Spleen (tissue), 11 donors: ENCODE measurements around the gene REL. TPM values are rescaled to one million over a fixed set of nuclear protein-coding genes. Genes with fewer than 3 reads are reported as not detected.

Source experiments
- DNase-seq: peaks from one replicate; pipeline ENCODE4 v3.0.0-alpha.2; 2020
- H3K27ac ChIP-seq, 8 donors: fragments of 200-600 bp; sonication (generic) in 7 of 8; 1 replicate in 4 of 8; 2 replicates in 4 of 8; pipeline versions ENCODE4 v1.5.0 to v1.8.0; 2016 to 2021; ENCODE audit warnings: inconsistent platforms in 4 of 8, mild to moderate bottlenecking in 4 of 8, moderate library complexity in 1 of 8
- H3K27me3 ChIP-seq, 7 donors: fragments of 200-600 bp; sonication (generic) in 6 of 7; replicated peaks in 1 of 7; 1 replicate in 4 of 7; 2 replicates in 3 of 7; pipeline versions ENCODE4 v1.5.0 to v1.8.0; 2016 to 2021; ENCODE audit warnings: inconsistent platforms in 3 of 7, mild to moderate bottlenecking in 1 of 7
- H3K36me3 ChIP-seq, 6 donors: fragments of 200-600 bp; sonication (generic) in 5 of 6; 1 replicate in 4 of 6; 2 replicates in 2 of 6; pipeline versions ENCODE4 v1.5.0 to v1.8.0; 2016 to 2021; ENCODE audit warnings: inconsistent platforms in 2 of 6
- H3K4me1 ChIP-seq, 6 donors: fragments of 200-600 bp; sonication (generic) in 5 of 6; 1 replicate in 3 of 6; 2 replicates in 3 of 6; pipeline versions ENCODE4 v1.5.0 to v1.8.0; 2016 to 2021; ENCODE audit warnings: inconsistent platforms in 3 of 6
- H3K4me3 ChIP-seq, 8 donors: fragments of 200-600 bp; sonication (generic) in 7 of 8; 1 replicate in 4 of 8; 2 replicates in 4 of 8; pipeline versions ENCODE4 v1.5.0 to v1.8.0; 2016 to 2021; ENCODE audit warnings: inconsistent platforms in 4 of 8, mild to moderate bottlenecking in 4 of 8, moderate library complexity in 2 of 8
- H3K9me3 ChIP-seq, 8 donors: fragments of 200-600 bp; sonication (generic) in 7 of 8; 1 replicate in 4 of 8; 2 replicates in 4 of 8; pipeline versions ENCODE4 v1.5.0 to v1.8.0; 2016 to 2021; ENCODE audit warnings: inconsistent platforms in 4 of 8
- CTCF ChIP-seq, 11 experiments: fragments of 200-600 bp in 7 of 11; fragments of 450-650 bp in 4 of 11; sonication (generic) in 4 of 11; IDR thresholded peaks in 8 of 11; conservative IDR thresholded peaks in 3 of 11; 1 replicate in 7 of 11; 2 replicates in 4 of 11; pipeline versions ENCODE4 v1.4.0 to v1.8.0; 2016 to 2021; ENCODE audit warnings: antibody characterized with exemption in 11 of 11, inconsistent platforms in 4 of 11, mild to moderate bottlenecking in 1 of 11
- POLR2A ChIP-seq, 3 donors: fragments of 450-650 bp; IDR thresholded peaks; one replicate each; pipeline ENCODE4 v1.5.1; 2017; ENCODE audit warnings: antibody characterized with exemption in 3 of 3, mild to moderate bottlenecking in 1 of 3
- POLR2AphosphoS5 ChIP-seq, 3 donors: sonication (generic); formaldehyde crosslinking; IDR thresholded peaks; one replicate each; pipeline ENCODE4 v1.5.1; 2017; ENCODE audit warnings: antibody characterized with exemption in 3 of 3
- WGBS, 5 donors: extraction: QIAGEN DNeasy Blood & Tissue Kit in 3 of 5; methylation state at CpG; one replicate each; pipeline versions ENCODE4 v1.1.5 to v1.1.7; 2013 to 2018; 5-methylcytosine and 5-hydroxymethylcytosine counted together
- intact Hi-C: fragments of 100-400 bp; cut with DNase I; formaldehyde crosslinking; loops from one replicate; pipeline ENCODE4 v1.15.0; 2023; ENCODE audit warnings: low total_unique reads
- polyA plus RNA-seq, 3 donors: library from polyadenylated mRNA; stranded (reverse); fragments of 200-250 nt; gene quantifications; one replicate each; pipeline ENCODE4 v1.2.1, GENCODE V29; 2013
- total RNA-seq, 7 donors: library from RNA; depleted of rRNA in 3 of 7; stranded (reverse); fragments of >200 nt in 3 of 7; fragmentation: NEBNext Ultra II Directional in 4 of 7; extraction: Animal tissue kit (Norgen Biotek cat#: 25700) in 4 of 7; gene quantifications; one replicate each; pipeline versions ENCODE4 v1.1.0 to v1.2.1, GENCODE V29; 2016 to 2021
- donor health status: healthy with polysubstance abuse.
- donor health status: DM: no; HTN: no; CAD: no; lungs with moderate emphysema.
- donor health status: DM: no; HTN: no; CAD: no.
- donor health status: Bipolar disorder and iron deficiency.
- donor health status: healthy.
- donor health status: DM: no; HTN: no; CAD: no.
- donor health status: DM: yes; HTN: yes; CAD: no.

REL gene
- total and polyA plus RNA-seq, 10 donors: 1.3 to 68.8 (median 53.8) TPM

DNA sequence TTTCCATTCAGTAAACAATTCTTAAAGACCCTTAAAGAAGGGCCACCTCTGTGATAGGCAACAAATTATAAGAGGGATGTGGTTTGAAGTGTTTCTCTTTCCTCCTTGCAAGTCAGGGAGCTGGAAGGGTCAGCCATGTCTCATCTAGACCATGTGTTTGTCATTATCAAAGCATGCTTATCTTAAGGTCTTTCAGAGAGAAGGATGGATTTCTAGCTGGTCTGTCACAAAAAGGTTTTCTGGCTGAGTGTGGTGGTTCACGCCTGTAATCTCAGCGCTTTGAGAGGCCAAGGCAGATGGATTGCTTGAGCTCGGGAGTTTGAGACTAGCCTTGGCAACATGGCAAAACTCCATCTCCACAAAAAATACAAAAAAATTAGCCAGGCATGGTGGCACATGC, 77.0 kb downstream of the REL start:
- intact Hi-C loops: no loop called here
- no peak for DNase-seq
- H3K4me1 ChIP-seq: peaks cover 0 to 10% (median 0%) of the 10 kb centered on the region in 6 donors
- H3K27me3 ChIP-seq: no peaks in the 10 kb centered on the region
- 81 to 95% (median 90%) methylated on average over 3 of the region's 3 CpGs for WGBS, 5 donors
- TF ChIP-seq POLR2AphosphoS5 (IDR thresholded peaks at IDR 0.05): no peak
- TF ChIP-seq POLR2A (IDR thresholded peaks at IDR 0.05): no peak
- no peak for TF ChIP-seq CTCF (IDR thresholded peaks at IDR 0.05 in 8 of 11, conservative IDR thresholded peaks at IDR 0.05 in 3 of 11)
- no peak overlapping the region for H3K27ac ChIP-seq
- H3K4me3 ChIP-seq: no peak overlapping the region
- peaks cover 0 to 46% (median 8%) of the 10 kb centered on the region in 6 donors for H3K36me3 ChIP-seq
- H3K9me3 ChIP-seq: no peaks in the 10 kb centered on the region

GRCh38 chr2:60958800-60959199, 77.4 kb downstream of the REL start:
- intact Hi-C loops: no loop called here
- no peak overlapping the region for H3K27ac ChIP-seq
- H3K4me3 ChIP-seq: no peak overlapping the region
- H3K36me3 ChIP-seq: peaks cover 0 to 41% (median 6%) of the 10 kb centered on the region in 6 donors
- TF ChIP-seq POLR2AphosphoS5 (IDR thresholded peaks at IDR 0.05) (no peak), POLR2A (IDR thresholded peaks at IDR 0.05) (no peak), CTCF (IDR thresholded peaks at IDR 0.05 in 8 of 11, conservative IDR thresholded peaks at IDR 0.05 in 3 of 11) (no peak)
- 64 to 79% (median 74%) methylated on average over 3 of the region's 3 CpGs for WGBS, 5 donors
- H3K4me1 ChIP-seq: peaks cover 0 to 10% (median 0%) of the 10 kb centered on the region in 6 donors
- no peaks in the 10 kb centered on the region for H3K27me3 ChIP-seq
- no peaks in the 10 kb centered on the region for H3K9me3 ChIP-seq
- DNase-seq: no peak

DNA sequence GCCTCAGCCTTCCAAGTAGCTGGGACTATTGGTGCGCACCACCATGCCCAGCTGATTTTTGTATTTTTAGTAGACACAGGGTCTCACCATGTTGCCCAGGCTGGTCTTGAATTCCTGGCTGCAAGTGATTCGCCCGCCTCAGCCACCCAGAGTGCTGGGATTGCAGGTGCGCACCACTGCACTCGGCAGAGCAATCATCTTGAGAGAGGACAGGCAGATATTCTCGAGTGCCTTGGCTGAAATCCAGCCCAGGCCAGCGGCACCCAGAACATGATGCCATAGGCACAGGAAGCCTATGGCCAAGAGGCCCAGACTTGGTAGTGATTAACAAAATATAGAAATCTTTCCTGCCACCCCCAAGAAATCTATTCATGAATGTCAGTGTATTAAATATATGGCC, 78.1 kb downstream of the REL start:
- Histone ChIP-seq H3K9me3 (no peaks in the 10 kb centered on the region), H3K4me1 (peaks cover 0 to 12% (median under 1%) of the 10 kb centered on the region in 6 donors), H3K27ac (no peak overlapping the region), H3K27me3 (no peaks in the 10 kb centered on the region), H3K36me3 (peaks cover 0 to 34% (median 5%) of the 10 kb centered on the region in 6 donors), H3K4me3 (no peak overlapping the region)
- 89 to 100% (median 94%) methylated on average over 4 to 7 of the region's 7 CpGs for WGBS, 5 donors
- no peak for DNase-seq
- no peak for TF ChIP-seq POLR2A (IDR thresholded peaks at IDR 0.05)
- TF ChIP-seq CTCF (IDR thresholded peaks at IDR 0.05 in 8 of 11, conservative IDR thresholded peaks at IDR 0.05 in 3 of 11): no peak
- no peak for TF ChIP-seq POLR2AphosphoS5 (IDR thresholded peaks at IDR 0.05)
- intact Hi-C loops: no loop called here

DNA sequence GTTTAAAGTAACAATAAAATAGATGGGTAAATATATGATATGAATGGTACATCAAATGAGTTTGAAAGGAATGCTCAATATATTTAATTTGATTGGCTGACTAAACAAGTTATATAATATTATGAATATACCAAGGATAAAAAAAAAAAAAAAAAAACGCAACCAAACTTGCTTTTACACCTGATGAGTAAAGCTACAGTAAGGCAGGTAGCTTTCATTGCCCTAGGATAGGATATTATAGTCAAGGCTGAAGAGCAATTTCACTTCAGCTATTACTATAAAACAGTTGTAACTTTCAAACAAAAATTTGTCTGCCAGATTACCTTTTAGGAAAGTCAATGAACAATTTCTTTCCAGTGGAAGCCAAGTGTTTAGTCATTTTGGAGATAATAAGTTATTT, 79.3 kb downstream of the REL start:
- H3K36me3 ChIP-seq: peaks cover 0 to 31% (median 3%) of the 10 kb centered on the region in 6 donors
- no peak for DNase-seq
- H3K4me1 ChIP-seq: peaks cover 6 to 24% (median 10%) of the 10 kb centered on the region in 6 donors
- TF ChIP-seq POLR2A (IDR thresholded peaks at IDR 0.05) (no peak), CTCF (IDR thresholded peaks at IDR 0.05 in 8 of 11, conservative IDR thresholded peaks at IDR 0.05 in 3 of 11) (no peak), POLR2AphosphoS5 (IDR thresholded peaks at IDR 0.05) (no peak)
- WGBS, 5 donors: 89 to 100% (median 97%) methylated on average over 1 of the region's 1 CpG
- intact Hi-C loops: no loop called here
- H3K27ac ChIP-seq: no peak overlapping the region
- no peaks in the 10 kb centered on the region for H3K9me3 ChIP-seq
- H3K4me3 ChIP-seq: no peak overlapping the region
- H3K27me3 ChIP-seq: no peaks in the 10 kb centered on the region
